Measurements from ENCODE around the gene NOP53.

Gene NOP53

GRCh38 chr19:47805313-47805712 is 60.0 kb downstream of the NOP53 start:
- no peak for DNase-seq (ENCODE audit: low spot score)

DNA sequence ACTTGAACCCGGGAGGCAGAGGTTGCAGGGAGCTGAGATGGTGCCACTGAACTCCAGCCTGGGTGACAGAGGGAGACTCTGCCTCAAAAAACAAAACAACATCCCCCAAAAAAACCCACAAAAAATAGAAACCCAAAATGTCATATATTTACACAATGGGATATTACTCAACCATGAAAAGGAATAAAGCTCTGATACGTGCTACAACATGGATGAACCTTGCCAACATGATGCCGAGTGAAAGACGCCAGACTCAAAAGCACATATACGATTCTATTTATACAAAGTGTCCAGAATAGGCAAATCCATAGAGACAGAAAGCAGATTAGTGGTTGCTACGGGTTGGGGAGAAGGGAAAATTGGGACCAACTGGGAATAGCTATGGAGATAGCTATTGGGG is 61.1 kb downstream of the NOP53 start:
- DNase-seq (ENCODE audit: low spot score): no peak

Data from D341Med (cell line).